Skeletal muscle tissue (tissue), 4 donors: ENCODE results near the gene SYNGR3. TPM values are rescaled to one million over a fixed set of nuclear protein-coding genes. Genes with fewer than 3 reads are reported as not detected.

ENCODE experiments used
- H3K27ac ChIP-seq: one replicate; pipeline ENCODE4 v1.7.0; 2013; ENCODE audit warnings: mild to moderate bottlenecking, low read depth, low read length, inconsistent platforms
- H3K27me3 ChIP-seq, 3 donors: one replicate each; pipeline ENCODE4 v1.7.0; 2013; ENCODE audit warnings: low read length in 3 of 3; ENCODE audit not compliant: control insufficient read depth in 3 of 3, insufficient read depth in 3 of 3
- H3K36me3 ChIP-seq, 3 donors: one replicate each; pipeline ENCODE4 v1.7.0; 2013; ENCODE audit warnings: low read length in 3 of 3; ENCODE audit not compliant: control insufficient read depth in 3 of 3, insufficient read depth in 3 of 3
- H3K4me1 ChIP-seq, 3 donors: one replicate each; pipeline ENCODE4 v1.7.0; 2013; ENCODE audit warnings: low read length in 3 of 3, mild to moderate bottlenecking in 3 of 3; ENCODE audit not compliant: control insufficient read depth in 3 of 3, insufficient read depth in 3 of 3
- H3K4me3 ChIP-seq, 3 donors: one replicate each; pipeline ENCODE4 v1.7.0; 2013; ENCODE audit warnings: low read length in 3 of 3
- H3K9ac ChIP-seq, 3 donors: one replicate each; pipeline ENCODE4 v1.7.0; 2013; ENCODE audit warnings: low read length in 3 of 3, mild to moderate bottlenecking in 3 of 3, moderate library complexity in 2 of 3, low read depth in 1 of 3
- H3K9me3 ChIP-seq, 3 donors: one replicate each; pipeline ENCODE4 v1.7.0; 2013; ENCODE audit warnings: low read length in 3 of 3; ENCODE audit not compliant: control insufficient read depth in 3 of 3
- total RNA-seq: library from RNA; depleted of rRNA; stranded (reverse); fragments of >200 nt; gene quantifications from one replicate; pipeline ENCODE4 v1.2.3, GENCODE V29; 2014
- donor health status: Osteomylitis.

The SYNGR3 gene
- total RNA-seq, 1 donor from 2014 or later = 0.52 TPM

- Histone ChIP-seq H3K4me3 (peak within 1 kb of the TSS; percentile 84 to 90 (median 85)), H3K9me3 (no peaks in the 10 kb centered on the region), H3K27me3 (no peaks in the 10 kb centered on the region), H3K36me3 (peaks cover 17 to 24% (median 19%) of the 10 kb centered on the region in 3 donors), H3K9ac (peak within 1 kb of the TSS; percentile 93 to 99 (median 98)), H3K27ac (peak within 1 kb of the TSS; percentile 98), H3K4me1 (peaks cover 26 to 46% (median 26%) of the 10 kb centered on the region in 3 donors)
Observed at GRCh38 chr16:1966460-1966859, 23.3 kb upstream of the SYNGR3 start, which contains the start of gene RNF151. Gene RNF151 (plus strand): TSS chr16:1966856. CDS start chr16:1966882, 26 bp downstream.

GRCh38 chr16:1968146-1968953 lies 21.4 kb upstream of the SYNGR3 start:
- no peaks in the 10 kb centered on the region for H3K9me3 ChIP-seq
- peaks cover 29 to 48% (median 33%) of the 10 kb centered on the region in 3 donors for H3K4me1 ChIP-seq
- no peak overlapping the region for H3K27ac ChIP-seq
- no peaks in the 10 kb centered on the region for H3K27me3 ChIP-seq
- H3K36me3 ChIP-seq = peaks cover 0 to 9% (median 7%) of the 10 kb centered on the region in 3 donors
- H3K4me3 ChIP-seq = no peak overlapping the region
- H3K9ac ChIP-seq = no peak overlapping the region

GRCh38 chr16:1971796-1972489 lies 17.8 kb upstream of the SYNGR3 start, which contains the start of gene TBL3:
Gene TBL3 (plus strand): TSS chr16:1972053. CDS start chr16:1972165, 112 bp downstream.
- Histone ChIP-seq H3K9ac (peak within 1 kb of the TSS; percentile 91 to 96 (median 95)), H3K9me3 (no peaks in the 10 kb centered on the region), H3K4me3 (peak within 1 kb of the TSS; percentile 87 to 93 (median 93)), H3K27me3 (peaks cover 0 to 9% (median 6%) of the 10 kb centered on the region in 3 donors), H3K4me1 (peaks cover 14 to 28% (median 20%) of the 10 kb centered on the region in 3 donors), H3K27ac (peak within 1 kb of the TSS; percentile 90), H3K36me3 (peaks cover 27 to 30% (median 29%) of the 10 kb centered on the region in 3 donors)

GRCh38 chr16:1972490-1972877 lies 17.3 kb upstream of the SYNGR3 start:
- Histone ChIP-seq H3K9me3 (no peaks in the 10 kb centered on the region), H3K4me3 (peak overlapping the region; percentile 87 to 93 (median 93)), H3K27ac (no peak overlapping the region), H3K4me1 (peaks cover 14 to 26% (median 20%) of the 10 kb centered on the region in 3 donors), H3K36me3 (peaks cover 31 to 35% (median 34%) of the 10 kb centered on the region in 3 donors), H3K9ac (peak overlapping the region; percentile 90 to 95 (median 91)), H3K27me3 (peaks cover 0 to 10% (median 6%) of the 10 kb centered on the region in 3 donors)

- Histone ChIP-seq H3K4me3 (no peak overlapping the region), H3K9me3 (no peaks in the 10 kb centered on the region), H3K9ac (no peak overlapping the region), H3K27ac (no peak overlapping the region), H3K4me1 (peaks cover 14 to 26% (median 20%) of the 10 kb centered on the region in 3 donors), H3K36me3 (peaks cover 39 to 44% (median 43%) of the 10 kb centered on the region in 3 donors), H3K27me3 (peaks cover 0 to 13% (median 6%) of the 10 kb centered on the region in 3 donors)
Observed at GRCh38 chr16:1973461-1974156, 16.2 kb upstream of the SYNGR3 start.

- Histone ChIP-seq H3K4me1 (peaks cover 14 to 26% (median 20%) of the 10 kb centered on the region in 3 donors), H3K9ac (no peak overlapping the region), H3K9me3 (no peaks in the 10 kb centered on the region), H3K36me3 (peaks cover 39 to 46% (median 45%) of the 10 kb centered on the region in 3 donors), H3K27me3 (peaks cover 0 to 16% (median 8%) of the 10 kb centered on the region in 3 donors), H3K4me3 (no peak overlapping the region), H3K27ac (no peak overlapping the region)
Observed at GRCh38 chr16:1974157-1975070, 15.4 kb upstream of the SYNGR3 start.

GRCh38 chr16:1975432-1976215 lies 14.1 kb upstream of the SYNGR3 start:
- H3K4me1 ChIP-seq = peaks cover 19 to 33% (median 29%) of the 10 kb centered on the region in 3 donors
- H3K36me3 ChIP-seq = peaks cover 39 to 46% (median 45%) of the 10 kb centered on the region in 3 donors
- peaks cover 3 to 20% (median 16%) of the 10 kb centered on the region in 3 donors for H3K27me3 ChIP-seq
- H3K9me3 ChIP-seq = no peaks in the 10 kb centered on the region
- no peak overlapping the region for H3K27ac ChIP-seq
- H3K9ac ChIP-seq = no peak overlapping the region
- no peak overlapping the region for H3K4me3 ChIP-seq

GRCh38 chr16:1976216-1976520 lies 13.6 kb upstream of the SYNGR3 start:
- Histone ChIP-seq H3K27ac (no peak overlapping the region), H3K4me3 (no peak overlapping the region), H3K4me1 (peaks cover 14 to 34% (median 27%) of the 10 kb centered on the region in 3 donors), H3K9ac (no peak overlapping the region), H3K27me3 (peaks cover 5 to 20% (median 20%) of the 10 kb centered on the region in 3 donors), H3K36me3 (peaks cover 39 to 46% (median 45%) of the 10 kb centered on the region in 3 donors), H3K9me3 (no peaks in the 10 kb centered on the region)
